SU-DHL-6 (cell line): ENCODE data around the gene FNTB.

Experiments
- EZH2phosphoT487 ChIP-seq: fragments of 200-600 bp; sonication (generic), shearing (Covaris generic); conservative IDR thresholded peaks from 2 replicates; pipeline ENCODE4 v1.6.1; 2018; ENCODE audit warnings: mild to moderate bottlenecking, antibody characterized with exemption, low read length, moderate library complexity, mixed read lengths
- TF ChIP-seq, protein P1 (sequence below): fragments of 200-600 bp; sonication (generic); IDR thresholded peaks from one replicate; pipeline ENCODE4 v1.5.1; 2017; ENCODE audit warnings: antibody characterized with exemption, mild to moderate bottlenecking, low read length, moderate library complexity; ENCODE audit not compliant: insufficient read depth, poor library complexity, severe bottlenecking

DNA sequence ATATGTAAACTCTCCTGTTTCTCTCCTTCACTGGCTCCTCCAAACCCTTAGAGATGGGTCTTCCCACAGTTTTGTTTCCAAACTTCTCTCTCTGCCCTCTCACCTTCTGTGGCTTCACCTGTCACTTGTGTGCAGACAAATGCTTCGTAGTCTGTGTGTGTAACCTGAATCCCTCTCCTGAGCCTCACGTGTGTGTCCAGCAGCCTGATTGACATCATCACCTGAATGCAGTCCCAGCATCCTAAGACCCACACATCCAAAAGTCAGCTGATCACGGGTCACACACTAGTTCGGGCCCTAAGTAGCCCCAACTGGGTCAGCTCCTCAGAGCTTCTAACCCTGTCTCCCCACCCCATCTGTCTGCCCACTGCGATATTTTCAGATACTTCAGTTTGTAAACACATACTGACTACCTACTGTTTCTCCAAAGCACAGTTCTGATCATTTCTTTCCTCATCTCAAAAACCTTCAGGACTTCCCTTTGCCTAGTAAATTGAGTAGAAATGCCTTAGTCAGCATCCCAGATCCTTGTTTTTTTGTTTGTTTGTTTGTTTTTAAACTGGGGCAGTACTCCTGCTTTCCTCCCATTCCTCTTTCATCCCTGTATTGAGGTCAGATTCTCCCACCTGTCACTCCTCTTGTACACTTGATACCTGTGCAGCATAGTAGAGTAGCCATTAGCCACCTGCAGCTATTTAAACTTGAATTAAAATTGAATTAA lies 23.7 kb downstream of the FNTB start:
- TF ChIP-seq, protein P1, sequence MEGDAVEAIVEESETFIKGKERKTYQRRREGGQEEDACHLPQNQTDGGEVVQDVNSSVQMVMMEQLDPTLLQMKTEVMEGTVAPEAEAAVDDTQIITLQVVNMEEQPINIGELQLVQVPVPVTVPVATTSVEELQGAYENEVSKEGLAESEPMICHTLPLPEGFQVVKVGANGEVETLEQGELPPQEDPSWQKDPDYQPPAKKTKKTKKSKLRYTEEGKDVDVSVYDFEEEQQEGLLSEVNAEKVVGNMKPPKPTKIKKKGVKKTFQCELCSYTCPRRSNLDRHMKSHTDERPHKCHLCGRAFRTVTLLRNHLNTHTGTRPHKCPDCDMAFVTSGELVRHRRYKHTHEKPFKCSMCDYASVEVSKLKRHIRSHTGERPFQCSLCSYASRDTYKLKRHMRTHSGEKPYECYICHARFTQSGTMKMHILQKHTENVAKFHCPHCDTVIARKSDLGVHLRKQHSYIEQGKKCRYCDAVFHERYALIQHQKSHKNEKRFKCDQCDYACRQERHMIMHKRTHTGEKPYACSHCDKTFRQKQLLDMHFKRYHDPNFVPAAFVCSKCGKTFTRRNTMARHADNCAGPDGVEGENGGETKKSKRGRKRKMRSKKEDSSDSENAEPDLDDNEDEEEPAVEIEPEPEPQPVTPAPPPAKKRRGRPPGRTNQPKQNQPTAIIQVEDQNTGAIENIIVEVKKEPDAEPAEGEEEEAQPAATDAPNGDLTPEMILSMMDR: no peak
- TF ChIP-seq EZH2phosphoT487: no peak
